Keratinocyte (primary cell): ENCODE measurements around the gene MSI1. TPM values are rescaled to one million over a fixed set of nuclear protein-coding genes. Genes with fewer than 3 reads are reported as not detected.

ENCODE experiments used
- DNase-seq: peaks from one replicate; pipeline ENCODE4 v3.0.0-alpha.2; 2011; ENCODE audit warnings: low read depth, missing footprints, low spot score
- FAIRE-seq: peaks from 2 replicates; lab custom pipeline; 2011; peaks lifted over from hg19 to GRCh38; lab: Jason Lieb, UNC
- H2AFZ ChIP-seq: 2 replicates; pipeline ENCODE4 v1.6.0; 2012; ENCODE audit warnings: low read length, control low read depth, inconsistent platforms; ENCODE audit not compliant: control insufficient read depth
- H3K27ac ChIP-seq: 2 replicates; pipeline ENCODE4 v1.5.1; 2011; ENCODE audit warnings: low read length; ENCODE audit not compliant: control insufficient read depth, insufficient read depth
- H3K27me3 ChIP-seq: 3 replicates; pipeline ENCODE4 v1.6.0; 2011; ENCODE audit warnings: low read length; ENCODE audit not compliant: control insufficient read depth, insufficient read depth; ENCODE audit errors: extremely low read depth
- H3K36me3 ChIP-seq, 2 experiments: 2 replicates in 1 of 2; 3 replicates in 1 of 2; pipeline ENCODE4 v1.5.1; 2011; ENCODE audit warnings: low read length in 2 of 2, mild to moderate bottlenecking in 1 of 2; ENCODE audit not compliant: control insufficient read depth in 2 of 2, insufficient read depth in 2 of 2; ENCODE audit errors: extremely low read depth in 1 of 2
- H3K4me1 ChIP-seq: 3 replicates; pipeline ENCODE4 v1.5.1; 2011; ENCODE audit warnings: low read length; ENCODE audit not compliant: control insufficient read depth, insufficient read depth; ENCODE audit errors: extremely low read depth
- H3K4me2 ChIP-seq: 3 replicates; pipeline ENCODE4 v1.6.0; 2011; ENCODE audit warnings: low read depth, low read length; ENCODE audit not compliant: control insufficient read depth, insufficient read depth; ENCODE audit errors: extremely low read depth
- H3K4me3 ChIP-seq, 3 experiments: fragments of 200-600 bp in 1 of 3; sonication (generic) in 1 of 3; 2 replicates in 2 of 3; 3 replicates in 1 of 3; pipeline ENCODE4 v1.5.1; 2011 to 2016; ENCODE audit warnings: low read length in 3 of 3, mild to moderate bottlenecking in 3 of 3, control low read depth in 2 of 3, inconsistent platforms in 1 of 3, low read depth in 1 of 3, mixed read lengths in 1 of 3, mixed run types in 1 of 3, moderate library complexity in 1 of 3; ENCODE audit not compliant: control insufficient read depth in 2 of 3, insufficient read depth in 2 of 3; ENCODE audit errors: extremely low read depth in 1 of 3
- H3K79me2 ChIP-seq: 2 replicates; pipeline ENCODE4 v1.6.0; 2012; ENCODE audit warnings: low read length; ENCODE audit not compliant: control insufficient read depth, insufficient read depth
- H3K9ac ChIP-seq: 3 replicates; pipeline ENCODE4 v1.6.0; 2011; ENCODE audit warnings: low read length; ENCODE audit not compliant: control insufficient read depth, insufficient read depth; ENCODE audit errors: extremely low read depth
- H3K9me1 ChIP-seq: 3 replicates; pipeline ENCODE4 v1.6.0; 2011; ENCODE audit warnings: low read length; ENCODE audit not compliant: control insufficient read depth, insufficient read depth; ENCODE audit errors: extremely low read depth
- H3K9me3 ChIP-seq: 2 replicates; pipeline ENCODE4 v1.5.1; 2012; ENCODE audit warnings: low read depth, low read length; ENCODE audit not compliant: control insufficient read depth
- H4K20me1 ChIP-seq: 3 replicates; pipeline ENCODE4 v1.6.0; 2011; ENCODE audit warnings: low read length; ENCODE audit not compliant: control insufficient read depth, insufficient read depth; ENCODE audit errors: extremely low read depth
- CTCF ChIP-seq, 3 experiments: IDR thresholded peaks in 1 of 3; conservative IDR thresholded peaks in 1 of 3; optimal IDR thresholded peaks in 1 of 3; 2 replicates in 2 of 3; 3 replicates in 1 of 3; pipeline versions ENCODE3 to v1.5.1; 2011; ENCODE audit warnings: low read length in 3 of 3, mild to moderate bottlenecking in 3 of 3, moderate library complexity in 2 of 3, control low read depth in 1 of 3, inconsistent platforms in 1 of 3; ENCODE audit not compliant: insufficient read depth in 2 of 3; ENCODE audit errors: extremely low read depth in 1 of 3
- EZH2 ChIP-seq: IDR thresholded peaks from one replicate; pipeline ENCODE4 v1.6.1; 2012; ENCODE audit warnings: inconsistent platforms, mild to moderate bottlenecking, low read length, moderate library complexity
- dilution Hi-C: fragments of 300-500 bp; cut with MboI; formaldehyde crosslinking; loops from one replicate; pipeline ENCODE4 v1.7.0; 2020; ENCODE audit warnings: low sequenced_read_pairs; ENCODE audit not compliant: extremely low pct_ligation_motif_present
- polyA plus RNA-seq, 5 experiments: library from polyadenylated mRNA; depleted of rRNA in 3 of 5; stranded (reverse) in 3 of 5; stranded (forward) in 1 of 5; unstranded in 1 of 5; fragments of >200 nt; gene quantifications; 1 replicate in 1 of 5; 2 replicates in 3 of 5; 3 replicates in 1 of 5; pipeline versions ENCODE4 v1.2.1 to v1.2.3, GENCODE V29; 2011 to 2012; ENCODE audit warnings: missing spikeins in 2 of 5, low read depth in 1 of 5, low replicate concordance in 1 of 5

The MSI1 gene
- polyA plus RNA-seq, 1 donor (not counting 4 experiments of a cell fraction or from before 2014, with no cell fraction given) = not detected

DNA sequence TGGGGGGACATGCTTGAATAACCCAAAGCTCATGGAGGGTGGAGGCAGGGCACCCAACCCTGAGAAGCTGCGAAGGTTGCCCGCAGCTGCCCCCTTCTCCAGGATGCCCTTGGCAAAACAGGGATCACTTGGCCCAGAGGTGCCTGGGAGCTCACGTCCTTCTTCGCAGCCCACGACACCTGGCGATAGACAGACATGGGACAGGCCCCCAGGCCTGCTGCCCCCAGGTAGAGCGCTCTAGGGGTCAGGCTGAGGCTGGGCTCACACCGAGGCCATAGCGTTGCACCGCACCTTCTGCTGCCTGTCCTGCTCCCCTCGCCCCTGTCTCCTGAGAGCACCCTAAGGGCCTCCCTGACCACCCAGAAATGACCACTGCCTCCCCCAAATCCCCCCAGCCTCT, 21.2 kb downstream of the MSI1 start:
- no peaks in the 10 kb centered on the region for H3K4me1 ChIP-seq
- H3K9me3 ChIP-seq = no peaks in the 10 kb centered on the region
- H3K27ac ChIP-seq = no peak overlapping the region
- H3K79me2 ChIP-seq = no peaks in the 10 kb centered on the region
- H4K20me1 ChIP-seq = no peaks in the 10 kb centered on the region
- H3K36me3 ChIP-seq = no peaks in the 10 kb centered on the region
- TF ChIP-seq CTCF (optimal IDR thresholded peaks at IDR 0.05 in 1 of 3, IDR thresholded peaks at IDR 0.05 in 1 of 3, conservative IDR thresholded peaks at IDR 0.05 in 1 of 3; ENCODE audit: extremely low read depth in 1 of 3, insufficient read depth in 2 of 3, low read length in 3 of 3) (no peak), EZH2 (no peak)
- dilution Hi-C loops = no loop called here
- H3K4me2 ChIP-seq = no peak overlapping the region
- no peaks in the 10 kb centered on the region for H3K27me3 ChIP-seq
- FAIRE-seq (no peak), DNase-seq (no peak)
- no peak overlapping the region for H2AFZ ChIP-seq
- H3K9me1 ChIP-seq = no peaks in the 10 kb centered on the region
- H3K9ac ChIP-seq = no peak overlapping the region
- no peak overlapping the region for H3K4me3 ChIP-seq

DNA sequence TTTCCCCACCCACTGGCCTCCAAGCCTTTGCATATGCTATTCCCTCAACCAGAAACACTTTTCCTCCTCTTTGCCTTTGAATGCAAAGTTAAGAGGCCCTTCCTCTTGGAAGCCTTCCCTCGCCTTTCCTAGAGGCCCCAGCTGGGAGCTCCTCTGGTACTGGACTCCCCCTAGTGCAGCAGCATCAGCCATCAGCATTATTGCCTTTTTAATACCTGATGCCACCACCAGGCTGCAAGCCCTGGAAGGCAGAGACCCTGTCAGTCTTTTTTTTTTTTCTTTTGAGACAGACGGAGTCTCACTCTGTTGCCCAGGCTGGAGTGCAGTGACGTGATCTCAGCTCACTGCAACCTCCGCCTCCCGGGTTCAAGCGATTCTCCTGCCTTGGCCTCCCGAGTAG, 22.3 kb downstream of the MSI1 start:
- Histone ChIP-seq H3K4me1 (no peaks in the 10 kb centered on the region), H3K27ac (no peak overlapping the region), H2AFZ (no peak overlapping the region), H4K20me1 (no peaks in the 10 kb centered on the region), H3K27me3 (no peaks in the 10 kb centered on the region), H3K79me2 (no peaks in the 10 kb centered on the region), H3K36me3 (no peaks in the 10 kb centered on the region), H3K4me3 (no peak overlapping the region), H3K9me1 (no peaks in the 10 kb centered on the region), H3K4me2 (no peak overlapping the region), H3K9me3 (no peaks in the 10 kb centered on the region), H3K9ac (no peak overlapping the region)
- FAIRE-seq (no peak), DNase-seq (no peak)
- TF ChIP-seq CTCF (optimal IDR thresholded peaks at IDR 0.05 in 1 of 3, IDR thresholded peaks at IDR 0.05 in 1 of 3, conservative IDR thresholded peaks at IDR 0.05 in 1 of 3; ENCODE audit: extremely low read depth in 1 of 3, insufficient read depth in 2 of 3, low read length in 3 of 3) (peak in 1 of 3 experiments; percentile 21), EZH2 (no peak)
- dilution Hi-C loops = no loop called here
